ENCODE results near the gene MAP3K21.

DNA sequence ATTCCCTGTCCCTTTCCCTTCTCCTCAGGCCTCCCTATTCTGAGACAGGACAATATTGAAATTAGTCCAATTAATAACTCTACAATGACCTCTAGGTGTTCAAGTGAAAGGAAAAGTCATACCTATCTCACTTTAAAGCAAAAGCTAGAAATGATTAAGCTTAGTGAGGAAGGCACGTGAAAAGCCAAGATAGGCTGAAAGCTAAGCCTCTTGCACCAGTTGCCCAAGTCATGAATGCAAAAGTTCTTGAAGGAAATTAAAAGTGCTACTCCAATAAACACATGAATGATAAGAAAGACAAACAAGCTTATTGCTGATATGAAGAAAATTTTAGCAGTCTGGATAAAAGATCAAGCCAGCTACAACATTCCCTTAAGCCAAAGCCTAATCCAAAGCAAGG, 3.8 kb upstream of the MAP3K21 start:
- TF ChIP-seq SP1 (IDR thresholded peaks at IDR 0.05; ENCODE audit: low read depth, low read length) = no peak
- no peak for TF ChIP-seq POLR2AphosphoS5 (IDR thresholded peaks at IDR 0.05; ENCODE audit: low read depth, low read length)
- no peak for TF ChIP-seq KDM1A (IDR thresholded peaks at IDR 0.05; ENCODE audit: borderline replicate concordance, low read length)
- TF ChIP-seq, protein P1, sequence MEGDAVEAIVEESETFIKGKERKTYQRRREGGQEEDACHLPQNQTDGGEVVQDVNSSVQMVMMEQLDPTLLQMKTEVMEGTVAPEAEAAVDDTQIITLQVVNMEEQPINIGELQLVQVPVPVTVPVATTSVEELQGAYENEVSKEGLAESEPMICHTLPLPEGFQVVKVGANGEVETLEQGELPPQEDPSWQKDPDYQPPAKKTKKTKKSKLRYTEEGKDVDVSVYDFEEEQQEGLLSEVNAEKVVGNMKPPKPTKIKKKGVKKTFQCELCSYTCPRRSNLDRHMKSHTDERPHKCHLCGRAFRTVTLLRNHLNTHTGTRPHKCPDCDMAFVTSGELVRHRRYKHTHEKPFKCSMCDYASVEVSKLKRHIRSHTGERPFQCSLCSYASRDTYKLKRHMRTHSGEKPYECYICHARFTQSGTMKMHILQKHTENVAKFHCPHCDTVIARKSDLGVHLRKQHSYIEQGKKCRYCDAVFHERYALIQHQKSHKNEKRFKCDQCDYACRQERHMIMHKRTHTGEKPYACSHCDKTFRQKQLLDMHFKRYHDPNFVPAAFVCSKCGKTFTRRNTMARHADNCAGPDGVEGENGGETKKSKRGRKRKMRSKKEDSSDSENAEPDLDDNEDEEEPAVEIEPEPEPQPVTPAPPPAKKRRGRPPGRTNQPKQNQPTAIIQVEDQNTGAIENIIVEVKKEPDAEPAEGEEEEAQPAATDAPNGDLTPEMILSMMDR (IDR thresholded peaks at IDR 0.05; ENCODE audit: control extremely low read depth in 1 of 3, insufficient read depth in 1 of 3, low read depth in 1 of 3, low read length in 3 of 3) = no peak

All from H1 (cell line).